Kidney epithelial cell (primary cell): ENCODE data around the gene TBC1D21. TPM values are rescaled to one million over a fixed set of nuclear protein-coding genes. Genes with fewer than 3 reads are reported as not detected.

Experiments
- DNase-seq: peaks from one replicate; pipeline ENCODE4 v3.0.0-alpha.2; 2010; ENCODE audit warnings: low read depth
- H3K27me3 ChIP-seq: 2 replicates; pipeline ENCODE4 v1.6.0; 2011; ENCODE audit warnings: low read length; ENCODE audit not compliant: control insufficient read depth, insufficient read depth
- H3K36me3 ChIP-seq: 2 replicates; pipeline ENCODE4 v1.5.1; 2011; ENCODE audit warnings: low read length; ENCODE audit not compliant: control insufficient read depth, insufficient read depth
- H3K4me3 ChIP-seq: 2 replicates; pipeline ENCODE4 v1.5.1; 2011; ENCODE audit warnings: low read depth, mild to moderate bottlenecking, control low read depth, low read length
- CTCF ChIP-seq: IDR thresholded peaks from 2 replicates; pipeline ENCODE4 v1.5.1; 2011; ENCODE audit warnings: mild to moderate bottlenecking, moderate library complexity, low read length, control low read depth, inconsistent platforms; ENCODE audit not compliant: insufficient read depth, poor library complexity, severe bottlenecking
- total RNA-seq: library from RNA; depleted of rRNA; stranded (reverse); fragments of >200 nt; gene quantifications from 2 replicates; pipeline ENCODE4 v1.2.3, GENCODE V29; 2015

TBC1D21 gene
- total RNA-seq, 1 donor from 2014 or later = not detected

- no peak for TF ChIP-seq CTCF
- DNase-seq = no peak
- Histone ChIP-seq H3K36me3 (no peaks in the 10 kb centered on the region), H3K4me3 (no peak overlapping the region), H3K27me3 (no peaks in the 10 kb centered on the region)
Observed at GRCh38 chr15:73905225-73905827, 32.0 kb downstream of the TBC1D21 start.

GRCh38 chr15:73906346-73907034, 33.1 kb downstream of the TBC1D21 start:
- no peaks in the 10 kb centered on the region for H3K27me3 ChIP-seq
- no peak for DNase-seq
- no peaks in the 10 kb centered on the region for H3K36me3 ChIP-seq
- H3K4me3 ChIP-seq = no peak overlapping the region
- TF ChIP-seq CTCF = no peak

GRCh38 chr15:73907035-73907408, 33.7 kb downstream of the TBC1D21 start:
- TF ChIP-seq CTCF = no peak
- no peaks in the 10 kb centered on the region for H3K36me3 ChIP-seq
- DNase-seq = no peak

GRCh38 chr15:73908030-73908821, 34.9 kb downstream of the TBC1D21 start:
- Histone ChIP-seq H3K4me3 (no peak overlapping the region), H3K36me3 (no peaks in the 10 kb centered on the region), H3K27me3 (no peaks in the 10 kb centered on the region)
- DNase-seq = no peak
- TF ChIP-seq CTCF = peak; percentile 96

More at GRCh38 chr15:73907035-73907408, 33.7 kb downstream of the TBC1D21 start:
- no peak overlapping the region for H3K4me3 ChIP-seq
- H3K27me3 ChIP-seq = no peaks in the 10 kb centered on the region

- no peaks in the 10 kb centered on the region for H3K27me3 ChIP-seq
- no peak overlapping the region for H3K4me3 ChIP-seq
- no peak for TF ChIP-seq CTCF
- H3K36me3 ChIP-seq = no peaks in the 10 kb centered on the region
- DNase-seq = no peak
Observed at GRCh38 chr15:73908822-73909122, 35.4 kb downstream of the TBC1D21 start.
